ENCODE data around the gene MINAR2.
A peak's percentile ranks its signal among the peaks of the same experiment; 100 is the strongest.

The MINAR2 gene

GRCh38 chr5:129771058-129771838 is 23.4 kb downstream of the MINAR2 start:
- DNase-seq (ENCODE audit: low read depth in 2 of 3, low spot score in 2 of 3) = peak in 1 of 3 experiments; percentile 0

GRCh38 chr5:129773376-129773775 is 25.5 kb downstream of the MINAR2 start:
- no peak for DNase-seq (ENCODE audit: low read depth in 2 of 3, low spot score in 2 of 3)

GRCh38 chr5:129781594-129781993 is 33.7 kb downstream of the MINAR2 start:
- no peak for DNase-seq (ENCODE audit: low read depth in 2 of 3, low spot score in 2 of 3)

GRCh38 chr5:129803403-129803802 is 55.5 kb downstream of the MINAR2 start:
- no peak for DNase-seq (ENCODE audit: low read depth in 2 of 3, low spot score in 2 of 3)

DNA sequence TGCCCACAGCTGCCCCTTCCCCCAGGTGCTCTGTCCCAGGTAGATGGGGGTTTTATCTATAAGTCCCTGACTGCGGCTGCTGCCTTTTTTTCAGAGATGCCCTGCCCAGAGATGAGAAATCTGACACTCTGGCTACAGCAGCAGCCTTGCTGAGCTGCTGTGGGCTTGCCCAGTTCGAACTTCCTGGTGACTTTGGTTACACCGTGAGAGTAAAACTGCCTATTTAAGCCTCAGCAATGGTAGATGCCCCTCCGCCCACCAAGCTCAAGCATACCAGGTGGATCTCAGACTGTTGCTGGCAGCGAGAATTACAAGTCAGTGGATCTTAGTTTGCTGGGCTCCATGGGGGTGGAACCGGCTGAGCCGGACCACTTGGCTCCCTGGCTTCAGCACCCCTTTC is 56.8 kb downstream of the MINAR2 start:
- no peak for DNase-seq (ENCODE audit: low read depth in 2 of 3, low spot score in 2 of 3)

- no peak for DNase-seq (ENCODE audit: low read depth in 2 of 3, low spot score in 2 of 3)
These were observed 59.4 kb downstream of the MINAR2 start for GRCh38 chr5:129807162-129807814.

Data from activated CD8-positive, alpha-beta memory T cell treated with anti-CD3 and anti-CD28 coated beads for 48 hours (primary cell).